GM23338 (cell line): ENCODE measurements around the gene FAM168B. TPM values are rescaled to one million over a fixed set of nuclear protein-coding genes. Genes with fewer than 3 reads are reported as not detected.

Experiments
- ATAC-seq: fragments of 200-7000 bp; cut with Tn5 transposase; 3 replicates; pipeline ENCODE4 v1.9.1; 2020
- DNase-seq: peaks from one replicate; pipeline ENCODE4 v3.0.0-alpha.2; 2015; ENCODE audit warnings: low spot score
- H2AFZ ChIP-seq: fragments of 200-600 bp; sonication (generic); 2 replicates; pipeline ENCODE4 v1.8.0; 2016; ENCODE audit warnings: antibody characterized with exemption, mild to moderate bottlenecking, moderate library complexity
- H3F3A ChIP-seq: fragments of 200-600 bp; sonication (generic); replicated peaks from 2 replicates; pipeline ENCODE4 v1.8.0; 2017; ENCODE audit warnings: antibody characterized with exemption, mixed run types, low read depth
- H3K27ac ChIP-seq: fragments of 200-600 bp; sonication (generic); 2 replicates; pipeline ENCODE4 v1.6.1; 2016; ENCODE audit warnings: low read depth
- H3K27me3 ChIP-seq: fragments of 200-600 bp; sonication (generic); 2 replicates; pipeline ENCODE4 v1.8.0; 2016; ENCODE audit warnings: mild to moderate bottlenecking, mixed run types, moderate library complexity; ENCODE audit not compliant: insufficient read depth
- H3K36me3 ChIP-seq: fragments of 200-600 bp; sonication (generic); 2 replicates; pipeline ENCODE4 v1.8.0; 2016; ENCODE audit warnings: mild to moderate bottlenecking; ENCODE audit not compliant: insufficient read depth
- H3K4me1 ChIP-seq: fragments of 200-600 bp; sonication (generic); 2 replicates; pipeline ENCODE4 v1.8.0; 2016; ENCODE audit warnings: mild to moderate bottlenecking, moderate library complexity; ENCODE audit not compliant: insufficient read depth
- H3K4me2 ChIP-seq: fragments of 200-600 bp; sonication (generic); 2 replicates; pipeline ENCODE4 v1.7.1; 2017; ENCODE audit warnings: mixed run types
- H3K4me3 ChIP-seq: fragments of 200-600 bp; sonication (generic); 2 replicates; pipeline ENCODE4 v1.6.1; 2016; ENCODE audit warnings: mixed run types
- H3K79me2 ChIP-seq: fragments of 200-600 bp; sonication (generic); replicated peaks from 2 replicates; pipeline ENCODE4 v1.8.0; 2017; ENCODE audit warnings: mild to moderate bottlenecking; ENCODE audit not compliant: insufficient read depth
- H3K9me2 ChIP-seq: fragments of 200-600 bp; sonication (generic); 2 replicates; pipeline ENCODE4 v1.8.0; 2017; ENCODE audit not compliant: insufficient read depth
- H4K20me1 ChIP-seq: fragments of 200-600 bp; sonication (generic); replicated peaks from 2 replicates; pipeline ENCODE4 v1.8.0; 2017; ENCODE audit warnings: mild to moderate bottlenecking; ENCODE audit not compliant: insufficient read depth
- H3K27ac Mint-ChIP-seq: 2 replicates; pipeline ENCODE4 v1.8.0; 2020; ENCODE audit warnings: inconsistent platforms, mild to moderate bottlenecking, moderate library complexity, mixed read lengths
- H3K27me3 Mint-ChIP-seq: 3 replicates; pipeline ENCODE4 v1.8.0; 2022; ENCODE audit warnings: low read depth, mild to moderate bottlenecking, moderate library complexity, mixed read lengths, inconsistent platforms; ENCODE audit not compliant: insufficient read depth, poor library complexity
- H3K36me3 Mint-ChIP-seq: 3 replicates; pipeline ENCODE4 v1.8.0; 2021; ENCODE audit warnings: low read depth, mild to moderate bottlenecking, inconsistent platforms, moderate library complexity, mixed read lengths
- H3K4me1 Mint-ChIP-seq: 3 replicates; pipeline ENCODE4 v1.8.0; 2020; ENCODE audit warnings: mild to moderate bottlenecking, inconsistent platforms, mixed read lengths
- H3K4me3 Mint-ChIP-seq: 3 replicates; pipeline ENCODE4 v1.8.0; 2021; ENCODE audit warnings: moderate library complexity, mild to moderate bottlenecking, inconsistent platforms, mixed read lengths
- H3K9me3 Mint-ChIP-seq: 3 replicates; pipeline ENCODE4 v1.8.0; 2020; ENCODE audit warnings: moderate library complexity, mild to moderate bottlenecking, inconsistent platforms, mixed read lengths
- ETS1 ChIP-seq: IDR thresholded peaks from 2 replicates; pipeline ENCODE4 v1.6.1; 2016; ENCODE audit warnings: antibody characterized with exemption
- POLR2AphosphoS5 ChIP-seq: IDR thresholded peaks from 2 replicates; pipeline ENCODE4 v1.6.1; 2016; ENCODE audit warnings: antibody characterized with exemption, low read depth
- STAT1 ChIP-seq: IDR thresholded peaks from one replicate; pipeline ENCODE4 v1.6.1; 2016; ENCODE audit warnings: antibody characterized with exemption; ENCODE audit not compliant: unreplicated experiment
- ZNF462 ChIP-seq: fragments of 250-450 bp; sonication (Bioruptor Pico); IDR thresholded peaks from 2 replicates; pipeline ENCODE4 v1.5.0; 2020; ENCODE audit warnings: mild to moderate bottlenecking, moderate library complexity
- polyA plus RNA-seq: library from polyadenylated mRNA; unstranded; fragments of >200 nt; fragmentation: Nextera tagmentation; extraction: Ambion mirVana; gene quantifications from 2 replicates; pipeline ENCODE4 v1.2.1, GENCODE V29; 2016
- total RNA-seq: library from RNA; depleted of rRNA; stranded (reverse); fragments of >200 nt; shearing (Covaris generic); gene quantifications from 2 replicates; pipeline ENCODE4 v1.2.3, GENCODE V29; 2014

Gene FAM168B
- total and polyA plus RNA-seq, 2 experiments from 2014 or later, result 18.8 to 76.8 TPM

DNA sequence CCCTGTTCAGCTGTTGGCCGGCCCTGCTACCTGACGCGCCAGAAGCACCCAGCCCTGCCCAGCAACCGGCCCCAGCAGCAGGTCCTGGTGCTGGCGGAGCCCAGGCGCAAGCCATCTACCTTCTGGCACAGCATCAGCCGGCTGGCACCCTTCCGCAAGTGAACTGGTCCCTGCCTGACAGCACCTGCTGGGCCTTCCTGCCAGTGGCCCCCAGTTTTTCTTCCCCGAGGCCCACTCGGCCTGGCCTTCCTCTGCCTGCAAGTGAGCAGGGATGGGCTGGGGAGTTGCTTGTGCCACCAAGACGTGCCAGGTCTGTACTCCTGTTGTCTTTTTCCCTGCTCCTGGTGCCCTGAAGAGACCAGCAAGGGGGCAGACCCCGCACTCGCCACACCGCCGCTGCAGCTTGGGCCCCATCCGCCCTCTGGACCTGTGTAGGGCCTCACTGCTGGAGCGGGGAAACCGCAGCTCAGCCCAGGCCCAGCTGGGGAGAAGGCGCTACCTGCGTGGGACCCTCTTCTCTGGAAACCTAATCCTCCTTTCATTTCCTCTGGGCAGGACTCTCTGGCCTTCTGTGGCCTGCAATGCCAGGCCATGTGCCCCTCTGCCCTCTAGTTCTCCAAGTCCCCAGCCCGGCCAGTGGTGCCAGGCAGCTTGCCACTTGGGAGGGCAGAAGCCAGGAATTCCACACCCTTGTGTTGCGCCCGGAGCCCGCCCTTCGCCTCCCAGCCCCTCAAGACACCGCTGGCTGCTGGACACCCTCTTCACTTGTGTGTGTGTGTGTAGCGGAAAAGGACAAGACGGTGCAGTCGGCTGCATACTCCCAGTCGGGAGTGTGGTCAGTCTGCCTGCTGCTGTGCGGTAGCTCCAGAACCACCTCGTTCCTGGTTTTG, 47.0 kb downstream of the FAM168B start:
- Histone ChIP-seq H3K79me2 (peaks cover 4% of the 10 kb centered on the region), H3K27ac (no peak overlapping the region), H3K4me1 (no peaks in the 10 kb centered on the region), H3K4me3 (no peak overlapping the region), H3K4me2 (no peak overlapping the region), H3K9me2 (no peaks in the 10 kb centered on the region), H3K36me3 (peaks cover 12% of the 10 kb centered on the region), H3F3A (no peaks in the 10 kb centered on the region), H3K27me3 (no peaks in the 10 kb centered on the region), H2AFZ (no peak overlapping the region), H4K20me1 (peaks cover 26% of the 10 kb centered on the region)
- no peak for DNase-seq
- H3K27ac Mint-ChIP-seq, result no peak overlapping the region
- peaks cover 37% of the 10 kb centered on the region for H3K36me3 Mint-ChIP-seq
- TF ChIP-seq ZNF462 (no peak), POLR2AphosphoS5 (0 out of 2 replicates have a peak, but pooled peaks have one; percentile 9)
- no peaks in the 10 kb centered on the region; the same call in 2 of the 3 replicates for H3K9me3 Mint-ChIP-seq
- peaks cover 5% of the 10 kb centered on the region; the same call in 2 of the 3 replicates for H3K4me1 Mint-ChIP-seq
- no peak overlapping the region for H3K4me3 Mint-ChIP-seq
- ATAC-seq, result peak; percentile 20
- H3K27me3 Mint-ChIP-seq, result peaks cover 9% of the 10 kb centered on the region

DNA sequence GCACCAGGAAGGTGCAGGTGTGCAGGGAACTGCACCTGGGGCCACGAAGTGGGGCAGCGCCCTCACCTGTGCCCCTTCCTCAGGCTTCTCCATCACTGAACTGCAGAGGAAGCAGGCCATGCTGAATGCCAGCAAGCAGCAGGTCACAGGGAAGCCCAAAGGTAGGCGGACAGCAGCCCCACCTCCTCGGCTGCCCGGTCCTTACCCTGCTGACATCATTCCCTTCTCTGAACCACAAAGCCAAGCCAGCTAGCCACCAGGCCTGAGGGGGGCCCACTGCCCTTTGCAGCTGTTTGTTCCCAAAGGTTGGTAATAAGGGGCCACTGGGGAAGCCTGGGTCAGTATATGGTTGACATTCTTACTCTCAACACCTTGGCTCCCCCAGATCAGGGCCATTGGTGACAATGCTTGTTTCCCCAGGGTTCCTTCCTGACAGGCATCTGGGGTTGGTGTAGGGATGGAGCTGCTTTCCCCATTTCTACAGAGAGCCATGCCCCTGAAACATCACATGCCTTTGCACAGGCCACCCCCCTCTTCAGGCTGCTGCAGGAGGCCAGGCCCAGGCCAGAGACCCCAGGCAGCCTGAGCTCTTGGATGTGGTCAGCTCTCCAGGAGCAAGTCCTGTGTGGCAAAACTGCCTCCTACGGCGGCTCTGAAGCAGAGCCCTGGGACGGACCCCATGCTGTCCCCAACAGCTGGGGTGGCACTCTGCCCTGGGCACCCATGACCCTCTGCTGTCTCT, 47.8 kb downstream of the FAM168B start:
- Histone ChIP-seq H3K4me1 (no peaks in the 10 kb centered on the region), H4K20me1 (peaks cover 25% of the 10 kb centered on the region), H2AFZ (no peak overlapping the region), H3K9me2 (no peaks in the 10 kb centered on the region), H3K36me3 (peaks cover 8% of the 10 kb centered on the region), H3K4me3 (no peak overlapping the region), H3K4me2 (no peak overlapping the region), H3K79me2 (no peaks in the 10 kb centered on the region), H3K27me3 (no peaks in the 10 kb centered on the region), H3K27ac (no peak overlapping the region), H3F3A (no peaks in the 10 kb centered on the region)
- H3K4me3 Mint-ChIP-seq, result no peak overlapping the region
- DNase-seq (no peak), ATAC-seq (peak; percentile 3; the same call in 1 of the 3 replicates)
- H3K36me3 Mint-ChIP-seq, result peaks cover 31% of the 10 kb centered on the region
- no peaks in the 10 kb centered on the region; the same call in 2 of the 3 replicates for H3K9me3 Mint-ChIP-seq
- no peak for TF ChIP-seq STAT1
- no peak for TF ChIP-seq ETS1
- H3K27ac Mint-ChIP-seq, result no peak overlapping the region
- H3K4me1 Mint-ChIP-seq, result peaks cover 9% of the 10 kb centered on the region; the same call in 2 of the 3 replicates
- H3K27me3 Mint-ChIP-seq, result peaks cover 11% of the 10 kb centered on the region
